Activated naive CD8-positive, alpha-beta T cell treated with anti-CD3 and anti-CD28 coated beads, Interleukin-2, amount 10 ng/mL, durations not matched to agents 7 days and 5 days (primary cell): Measurements from ENCODE around the gene EEPD1. TPM values are rescaled to one million over a fixed set of nuclear protein-coding genes. Genes with fewer than 3 reads are reported as not detected.
A peak's percentile ranks its signal among the peaks of the same experiment; 100 is the strongest.

ENCODE experiments used
- ATAC-seq: fragments of 150-1000 bp; cut with Tn5 transposase; one replicate; pipeline ENCODE4 v1.10.0; 2021; ENCODE audit warnings: low read depth, moderate library complexity
- POLR2A ChIA-PET: fragments of 350-600 bp; sonication (Branson Sonifier 250); formaldehyde crosslinking; loops from one replicate; lab custom pipeline; 2021; ENCODE audit warnings: antibody characterized with exemption; lab: Charles Lee
- DNase-seq: peaks from one replicate; pipeline ENCODE4 v3.0.0; 2021
- H3K27ac Mint-ChIP-seq: one replicate; pipeline ENCODE4 v1.8.0; 2022; ENCODE audit warnings: mild to moderate bottlenecking, mixed read lengths
- H3K27me3 Mint-ChIP-seq: one replicate; pipeline ENCODE4 v1.8.0; 2022; ENCODE audit warnings: mild to moderate bottlenecking, moderate library complexity, mixed read lengths
- H3K36me3 Mint-ChIP-seq: one replicate; pipeline ENCODE4 v1.8.0; 2021; ENCODE audit warnings: mild to moderate bottlenecking, mixed read lengths
- H3K4me1 Mint-ChIP-seq: one replicate; pipeline ENCODE4 v1.8.0; 2021; ENCODE audit warnings: mixed read lengths
- H3K4me3 Mint-ChIP-seq: one replicate; pipeline ENCODE4 v1.8.0; 2022; ENCODE audit warnings: mild to moderate bottlenecking, moderate library complexity, mixed read lengths
- H3K9me3 Mint-ChIP-seq: one replicate; pipeline ENCODE4 v1.8.0; 2021; ENCODE audit warnings: mixed read lengths
- total RNA-seq, 2 experiments: library from RNA; stranded (reverse); gene quantifications; one replicate each; pipeline ENCODE4 v1.2.3, GENCODE V29; 2021

The EEPD1 gene
- total RNA-seq, 2 experiments from 2014 or later = 2.0 to 2.3 TPM

- peak; percentile 60 for ATAC-seq
- no peak for DNase-seq
- POLR2A ChIA-PET = interaction anchor here (0.7 kb wide), 1 partner anchor 856 kb away, joined by 4 read pairs; no protein-coding TSS in a partner anchor
- no peaks in the 10 kb centered on the region for H3K36me3 Mint-ChIP-seq
- H3K4me3 Mint-ChIP-seq = no peak overlapping the region
- H3K27ac Mint-ChIP-seq = no peak overlapping the region
- H3K4me1 Mint-ChIP-seq = peaks cover 10% of the 10 kb centered on the region
- no peaks in the 10 kb centered on the region for H3K27me3 Mint-ChIP-seq
- H3K9me3 Mint-ChIP-seq = no peaks in the 10 kb centered on the region
Observed at GRCh38 chr7:36198854-36199266, 45.8 kb downstream of the EEPD1 start.

GRCh38 chr7:36199329-36199728, 46.3 kb downstream of the EEPD1 start:
- H3K4me3 Mint-ChIP-seq = no peak overlapping the region
- H3K27me3 Mint-ChIP-seq = no peaks in the 10 kb centered on the region
- no peak for ATAC-seq
- no peak for DNase-seq
- no peaks in the 10 kb centered on the region for H3K9me3 Mint-ChIP-seq
- no peak overlapping the region for H3K27ac Mint-ChIP-seq
- POLR2A ChIA-PET = no interaction called here
- H3K36me3 Mint-ChIP-seq = no peaks in the 10 kb centered on the region
- H3K4me1 Mint-ChIP-seq = peaks cover 10% of the 10 kb centered on the region

- Mint-ChIP-seq H3K27ac (no peak overlapping the region), H3K4me3 (no peak overlapping the region), H3K27me3 (no peaks in the 10 kb centered on the region), H3K9me3 (no peaks in the 10 kb centered on the region), H3K4me1 (peaks cover 10% of the 10 kb centered on the region), H3K36me3 (no peaks in the 10 kb centered on the region)
- ATAC-seq (no peak), DNase-seq (no peak)
- POLR2A ChIA-PET = no interaction called here
Observed at GRCh38 chr7:36201122-36201723, 48.2 kb downstream of the EEPD1 start.

DNA sequence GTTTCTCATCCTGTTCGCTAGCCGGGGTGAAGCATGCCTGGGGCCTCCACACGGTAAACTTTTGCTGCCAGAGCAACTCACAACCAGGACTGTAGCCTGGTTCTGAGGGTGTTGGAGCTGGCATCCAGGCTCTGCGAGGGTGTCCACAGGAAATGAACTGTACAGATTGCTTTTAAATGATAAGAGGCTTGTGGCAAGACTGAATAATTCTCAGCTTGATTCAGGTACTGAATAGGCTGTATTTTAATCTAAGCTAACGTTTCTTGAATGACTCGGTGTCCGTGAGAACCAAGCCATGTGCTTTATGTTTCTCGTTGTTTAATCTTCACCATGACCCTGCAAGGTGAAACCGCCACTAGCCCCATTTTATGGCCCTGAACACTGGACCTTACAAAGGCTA, 49.3 kb downstream of the EEPD1 start:
- Mint-ChIP-seq H3K9me3 (no peaks in the 10 kb centered on the region), H3K4me3 (no peak overlapping the region), H3K27ac (no peak overlapping the region), H3K4me1 (peaks cover 11% of the 10 kb centered on the region), H3K27me3 (no peaks in the 10 kb centered on the region), H3K36me3 (no peaks in the 10 kb centered on the region)
- DNase-seq (no peak), ATAC-seq (no peak)
- POLR2A ChIA-PET = no interaction called here

- Mint-ChIP-seq H3K27me3 (no peaks in the 10 kb centered on the region), H3K36me3 (no peaks in the 10 kb centered on the region), H3K9me3 (no peaks in the 10 kb centered on the region), H3K27ac (no peak overlapping the region), H3K4me3 (no peak overlapping the region), H3K4me1 (peaks cover 13% of the 10 kb centered on the region)
- no peak for DNase-seq
- ATAC-seq = no peak
- POLR2A ChIA-PET = no interaction called here
Observed at GRCh38 chr7:36203071-36203790, 50.2 kb downstream of the EEPD1 start.

DNA sequence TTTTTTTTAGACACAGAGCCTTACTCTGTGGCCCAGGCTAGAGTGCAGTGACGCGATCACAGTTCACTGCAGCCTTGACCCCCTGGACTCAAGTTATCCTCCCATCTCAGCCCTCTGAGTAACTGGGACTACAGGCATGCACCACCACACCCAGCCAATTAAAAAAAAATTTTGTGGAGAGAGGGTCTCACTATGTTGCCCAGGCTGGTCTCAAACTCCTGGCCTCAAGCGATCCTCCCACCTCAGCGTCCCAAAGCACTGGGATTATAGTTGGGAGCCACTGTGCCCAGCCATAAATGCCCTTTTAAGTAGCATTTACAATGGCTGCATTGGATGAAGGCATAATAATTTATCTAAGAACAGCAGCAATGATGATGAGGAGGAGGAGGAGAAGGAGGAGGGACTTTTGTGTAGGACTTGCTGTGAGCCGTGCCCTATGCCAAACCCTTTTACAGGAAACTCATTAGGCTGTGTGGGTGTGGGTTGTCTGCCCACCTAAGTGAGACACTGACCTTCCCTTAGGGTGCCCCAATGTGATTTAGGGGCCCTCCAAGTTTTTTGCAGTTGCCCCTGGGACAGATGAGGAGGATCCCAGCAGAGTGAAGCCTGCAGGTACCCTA, 51.1 kb downstream of the EEPD1 start:
- peaks cover 8% of the 10 kb centered on the region for H3K4me1 Mint-ChIP-seq
- ATAC-seq = no peak
- H3K9me3 Mint-ChIP-seq = no peaks in the 10 kb centered on the region
- H3K4me3 Mint-ChIP-seq = no peak overlapping the region
- H3K27ac Mint-ChIP-seq = no peak overlapping the region
- POLR2A ChIA-PET = no interaction called here
- no peaks in the 10 kb centered on the region for H3K27me3 Mint-ChIP-seq
- no peak for DNase-seq
- H3K36me3 Mint-ChIP-seq = no peaks in the 10 kb centered on the region

DNA sequence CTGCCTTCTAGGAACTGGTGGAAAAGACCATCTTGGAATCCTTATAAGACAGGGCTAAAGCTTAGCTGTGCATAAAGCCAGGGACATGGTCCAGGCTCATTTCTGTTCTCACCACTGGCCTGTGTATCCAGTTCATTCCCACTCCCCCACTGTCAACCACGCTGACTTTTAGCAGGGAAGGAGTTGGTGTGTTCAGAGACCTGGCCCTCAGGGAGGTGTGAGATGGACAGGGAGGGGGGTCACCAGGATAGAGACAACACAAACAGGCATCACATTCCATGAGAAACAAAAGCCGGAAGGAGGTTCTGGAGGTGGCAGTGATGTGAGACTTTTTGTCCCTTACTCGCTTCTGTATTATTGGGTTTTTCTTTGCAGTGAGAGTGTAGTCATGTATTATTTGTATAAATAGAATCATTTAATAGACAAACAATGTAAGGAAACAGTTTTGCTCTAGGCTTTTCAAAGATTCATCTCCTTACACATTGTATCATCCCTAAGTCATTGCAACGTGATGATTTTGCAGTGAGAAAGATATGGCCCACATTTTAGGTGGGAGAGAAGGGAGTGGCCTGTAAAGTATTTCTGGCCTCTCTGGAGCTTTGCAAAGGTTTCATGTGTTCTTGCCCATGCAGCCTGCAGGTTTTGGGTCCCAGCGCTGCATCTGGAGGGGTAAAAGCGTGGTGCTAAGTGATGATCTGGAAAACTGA, 52.0 kb downstream of the EEPD1 start:
- DNase-seq (no peak), ATAC-seq (no peak)
- Mint-ChIP-seq H3K4me1 (peaks cover 7% of the 10 kb centered on the region), H3K4me3 (no peak overlapping the region), H3K27me3 (no peaks in the 10 kb centered on the region), H3K9me3 (no peaks in the 10 kb centered on the region), H3K36me3 (no peaks in the 10 kb centered on the region), H3K27ac (no peak overlapping the region)
- POLR2A ChIA-PET = no interaction called here

DNA sequence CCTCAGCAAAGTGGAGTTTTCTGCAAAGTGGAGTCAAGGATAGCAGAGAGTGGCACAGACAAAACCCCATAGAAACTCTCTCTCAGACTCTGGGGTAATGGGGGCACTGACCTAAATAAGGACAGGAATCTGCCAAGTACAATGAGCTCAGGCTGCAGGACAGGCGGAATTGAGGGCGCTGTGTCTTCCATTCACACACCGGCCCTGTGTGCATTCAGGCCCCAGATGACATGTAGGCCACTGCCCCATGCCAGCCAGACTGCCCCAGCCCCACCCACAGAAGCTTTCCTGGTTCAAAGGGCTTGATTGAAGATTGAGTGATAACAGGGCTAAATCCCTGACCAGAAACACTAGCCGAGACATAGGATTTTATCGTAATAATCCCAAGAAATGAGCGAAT, 52.7 kb downstream of the EEPD1 start:
- POLR2A ChIA-PET = no interaction called here
- no peaks in the 10 kb centered on the region for H3K27me3 Mint-ChIP-seq
- DNase-seq = no peak
- no peaks in the 10 kb centered on the region for H3K36me3 Mint-ChIP-seq
- no peak for ATAC-seq
- no peak overlapping the region for H3K27ac Mint-ChIP-seq
- H3K4me1 Mint-ChIP-seq = peaks cover 7% of the 10 kb centered on the region
- no peaks in the 10 kb centered on the region for H3K9me3 Mint-ChIP-seq
- H3K4me3 Mint-ChIP-seq = no peak overlapping the region

GRCh38 chr7:36207451-36208291, 54.6 kb downstream of the EEPD1 start:
- POLR2A ChIA-PET = interaction anchor here (0.7 kb wide), 1 partner anchor 34 kb away, joined by 3 read pairs; no protein-coding TSS in a partner anchor
- Mint-ChIP-seq H3K36me3 (no peaks in the 10 kb centered on the region), H3K27me3 (no peaks in the 10 kb centered on the region), H3K4me1 (peaks cover 5% of the 10 kb centered on the region), H3K27ac (no peak overlapping the region), H3K4me3 (no peak overlapping the region), H3K9me3 (no peaks in the 10 kb centered on the region)
- DNase-seq (no peak), ATAC-seq (no peak)

DNA sequence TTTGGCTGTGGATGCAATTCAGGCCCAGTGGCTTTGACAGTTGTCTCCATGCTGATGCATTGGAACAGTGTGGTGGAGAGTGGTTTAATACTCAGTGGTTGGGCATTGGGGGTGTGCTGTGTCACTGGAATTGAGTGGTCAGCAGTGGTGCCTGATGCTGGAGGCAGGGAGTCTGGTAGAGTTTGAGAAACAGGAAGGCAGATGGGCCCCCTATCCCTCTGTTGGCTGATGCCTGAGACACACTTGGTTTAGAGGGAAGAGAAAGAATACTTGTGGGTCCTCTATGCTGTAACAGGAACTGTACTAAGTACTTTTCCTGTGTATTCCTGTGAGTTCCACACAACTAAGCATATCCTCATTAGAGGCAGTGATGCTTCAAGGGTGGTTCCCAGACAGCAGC, 55.4 kb downstream of the EEPD1 start:
- H3K9me3 Mint-ChIP-seq = peaks cover 3% of the 10 kb centered on the region
- H3K27me3 Mint-ChIP-seq = no peaks in the 10 kb centered on the region
- ATAC-seq (no peak), DNase-seq (no peak)
- H3K4me1 Mint-ChIP-seq = peaks cover 8% of the 10 kb centered on the region
- H3K36me3 Mint-ChIP-seq = no peaks in the 10 kb centered on the region
- H3K27ac Mint-ChIP-seq = no peak overlapping the region
- POLR2A ChIA-PET = interaction anchor here (0.7 kb wide), 1 partner anchor 33 kb away, joined by 3 read pairs; no protein-coding TSS in a partner anchor
- H3K4me3 Mint-ChIP-seq = no peak overlapping the region

- H3K9me3 Mint-ChIP-seq = peaks cover 3% of the 10 kb centered on the region
- ATAC-seq (no peak), DNase-seq (no peak)
- no peak overlapping the region for H3K27ac Mint-ChIP-seq
- POLR2A ChIA-PET = no interaction called here
- peaks cover 8% of the 10 kb centered on the region for H3K4me1 Mint-ChIP-seq
- H3K27me3 Mint-ChIP-seq = no peaks in the 10 kb centered on the region
- no peaks in the 10 kb centered on the region for H3K36me3 Mint-ChIP-seq
- no peak overlapping the region for H3K4me3 Mint-ChIP-seq
Observed at GRCh38 chr7:36208997-36209813, 56.2 kb downstream of the EEPD1 start.

GRCh38 chr7:36209814-36210183, 56.7 kb downstream of the EEPD1 start:
- no peak for ATAC-seq
- POLR2A ChIA-PET = no interaction called here
- Mint-ChIP-seq H3K27me3 (no peaks in the 10 kb centered on the region), H3K4me3 (no peak overlapping the region), H3K9me3 (peaks cover 3% of the 10 kb centered on the region), H3K36me3 (no peaks in the 10 kb centered on the region), H3K27ac (no peak overlapping the region), H3K4me1 (peaks cover 8% of the 10 kb centered on the region)
- DNase-seq = no peak
